ENCODE results near the gene GCDH.

DNA sequence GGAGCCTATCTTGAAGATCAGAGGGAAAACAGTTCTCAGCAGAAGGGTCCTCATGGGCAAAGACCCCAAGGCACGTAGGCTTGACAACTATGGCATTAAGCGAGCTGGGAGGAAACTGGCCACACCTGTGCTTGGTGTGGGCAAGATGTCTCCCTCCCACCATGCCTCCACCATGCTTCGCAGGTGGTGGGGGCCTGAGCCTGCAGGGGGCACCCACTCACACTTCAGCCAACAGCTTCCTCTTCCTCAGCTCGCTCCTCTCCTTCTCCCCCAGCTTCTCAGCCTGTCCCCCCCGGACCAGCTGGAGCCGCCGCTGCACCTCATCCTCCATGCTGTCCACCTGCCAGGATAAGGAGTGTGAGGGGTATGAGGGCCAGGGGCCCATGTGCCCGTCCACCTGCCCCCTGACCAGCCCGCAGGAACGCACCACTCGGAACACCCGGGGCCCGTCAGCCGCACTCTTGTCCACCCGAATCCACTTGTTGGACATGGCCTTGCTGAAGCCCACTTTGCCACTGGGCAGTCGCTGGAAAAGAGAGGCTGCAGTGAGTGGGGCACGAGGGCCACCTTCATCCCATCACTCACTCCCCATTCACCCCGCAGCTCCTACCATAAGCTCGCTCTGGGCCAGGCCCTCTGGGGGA, 39.2 kb downstream of the GCDH start:
- TF ChIP-seq CTCF (IDR thresholded peaks at IDR 0.05): no peak
- TF ChIP-seq ZFX (IDR thresholded peaks at IDR 0.05; ENCODE audit: borderline replicate concordance): no peak
